ENCODE measurements around the gene OR2T11. TPM values are rescaled to one million over a fixed set of nuclear protein-coding genes. Genes with fewer than 3 reads are reported as not detected.

OR2T11 gene
- total RNA-seq, 1 experiment from 2014 or later: not detected

DNA sequence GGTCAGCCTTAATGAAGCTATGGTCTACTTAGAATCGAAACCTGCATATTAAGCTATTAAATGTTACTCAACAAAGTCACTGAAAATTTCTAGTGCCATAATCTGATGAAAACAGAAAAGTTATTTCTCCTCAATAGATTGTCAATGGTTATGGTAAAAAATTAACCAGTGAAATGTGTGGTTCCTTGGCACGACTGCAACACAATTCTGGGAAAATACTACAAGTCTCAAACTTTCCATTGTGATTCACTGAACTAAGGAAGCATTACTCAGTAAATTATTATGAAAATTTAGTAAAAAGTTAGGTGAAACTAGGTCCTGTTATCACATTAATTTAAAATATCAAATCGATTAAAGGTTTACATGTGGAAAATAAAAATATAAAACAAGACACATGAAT, 24.6 kb downstream of the OR2T11 start:
- Histone ChIP-seq H3K9me2 (replicated peaks; ENCODE audit: insufficient read depth, low read length) (no peaks in the 10 kb centered on the region), H3K9me3 (ENCODE audit: low read length) (no peaks in the 10 kb centered on the region), H3K79me2 (ENCODE audit: low read length) (no peaks in the 10 kb centered on the region), H3K4me2 (ENCODE audit: low read depth, low read length, poor library complexity, severe bottlenecking) (no peak overlapping the region), H3K36me3 (ENCODE audit: insufficient read depth, low read length) (no peaks in the 10 kb centered on the region), H3K9ac (ENCODE audit: low read length) (no peak overlapping the region), H3K4me3 (ENCODE audit: low read length) (no peak overlapping the region), H3K27me3 (ENCODE audit: low read length) (no peaks in the 10 kb centered on the region), H3K27ac (ENCODE audit: low read length) (no peak overlapping the region), H2AFZ (ENCODE audit: low read length) (no peak overlapping the region), H3K4me1 (ENCODE audit: low read length) (peaks cover 2% of the 10 kb centered on the region; the same call in 1 of the 2 replicates), H4K20me1 (ENCODE audit: insufficient read depth, low read depth, low read length) (no peaks in the 10 kb centered on the region)
- no peak for DNase-seq

DNA sequence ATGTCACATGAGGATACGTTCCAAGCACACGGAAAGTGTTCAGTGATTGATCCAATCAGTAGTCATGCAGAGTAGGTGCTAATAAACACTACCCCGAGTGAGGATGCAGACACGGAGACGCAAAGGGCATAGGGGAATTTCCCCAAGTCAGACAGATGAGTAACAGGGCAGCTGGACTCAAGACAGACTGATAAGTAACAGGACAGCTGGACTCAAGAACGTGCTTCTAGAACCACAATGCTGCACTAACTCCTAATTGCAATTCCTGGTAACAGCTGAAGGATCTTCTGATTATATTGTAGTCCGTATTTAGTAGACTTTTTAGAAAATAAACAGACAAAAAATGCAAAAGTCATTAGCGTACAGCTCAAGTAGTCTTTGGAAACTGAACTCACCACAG, 35.5 kb downstream of the OR2T11 start:
- no peaks in the 10 kb centered on the region for H3K79me2 ChIP-seq (ENCODE audit: low read length)
- H3K4me1 ChIP-seq (ENCODE audit: low read length): no peaks in the 10 kb centered on the region
- H3K4me2 ChIP-seq (ENCODE audit: low read depth, low read length, poor library complexity, severe bottlenecking): no peak overlapping the region
- no peak overlapping the region for H3K4me3 ChIP-seq (ENCODE audit: low read length)
- no peaks in the 10 kb centered on the region for H3K9me2 ChIP-seq (replicated peaks; ENCODE audit: insufficient read depth, low read length)
- H3K36me3 ChIP-seq (ENCODE audit: insufficient read depth, low read length): no peaks in the 10 kb centered on the region
- no peak overlapping the region for H2AFZ ChIP-seq (ENCODE audit: low read length)
- no peaks in the 10 kb centered on the region for H3K9me3 ChIP-seq (ENCODE audit: low read length)
- no peak for DNase-seq
- no peak overlapping the region for H3K9ac ChIP-seq (ENCODE audit: low read length)
- H3K27me3 ChIP-seq (ENCODE audit: low read length): no peaks in the 10 kb centered on the region
- no peak overlapping the region for H3K27ac ChIP-seq (ENCODE audit: low read length)
- no peaks in the 10 kb centered on the region for H4K20me1 ChIP-seq (ENCODE audit: insufficient read depth, low read depth, low read length)

DNA sequence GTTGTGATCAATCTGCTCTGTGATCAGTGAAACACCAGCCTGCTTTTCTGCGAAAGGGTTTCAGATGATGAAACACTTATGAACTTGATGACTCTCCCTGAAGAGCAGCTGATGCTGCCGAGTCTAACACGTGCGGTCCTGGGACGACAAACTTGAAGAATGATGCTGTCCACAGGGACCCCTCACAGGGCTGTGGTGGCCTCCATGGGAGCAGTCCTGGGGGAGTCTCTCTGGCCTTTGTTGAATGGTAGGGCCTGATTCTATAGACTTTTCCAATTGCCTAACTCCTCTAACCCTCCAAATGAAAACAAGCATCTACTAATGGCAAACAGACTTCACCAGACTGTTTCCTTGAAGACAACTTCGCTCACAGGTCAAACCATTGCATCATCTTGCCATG, 37.3 kb downstream of the OR2T11 start, which contains the start of gene OR2T10:
OR2T10 (minus strand) TSS at position 112 of the 400 bp plus-strand sequence. CDS start 3,932 bp downstream, outside the sequence.
- no peak within 1 kb of the TSS for H3K27ac ChIP-seq (ENCODE audit: low read length)
- no peaks in the 10 kb centered on the region for H3K79me2 ChIP-seq (ENCODE audit: low read length)
- no peak for DNase-seq
- no peaks in the 10 kb centered on the region for H3K36me3 ChIP-seq (ENCODE audit: insufficient read depth, low read length)
- no peak within 1 kb of the TSS for H3K4me2 ChIP-seq (ENCODE audit: low read depth, low read length, poor library complexity, severe bottlenecking)
- H3K9ac ChIP-seq (ENCODE audit: low read length): no peak within 1 kb of the TSS
- H3K9me3 ChIP-seq (ENCODE audit: low read length): no peaks in the 10 kb centered on the region
- H3K27me3 ChIP-seq (ENCODE audit: low read length): no peaks in the 10 kb centered on the region
- H4K20me1 ChIP-seq (ENCODE audit: insufficient read depth, low read depth, low read length): no peaks in the 10 kb centered on the region
- H3K9me2 ChIP-seq (replicated peaks; ENCODE audit: insufficient read depth, low read length): no peaks in the 10 kb centered on the region
- no peaks in the 10 kb centered on the region for H3K4me1 ChIP-seq (ENCODE audit: low read length)
- H2AFZ ChIP-seq (ENCODE audit: low read length): no peak within 1 kb of the TSS
- no peak within 1 kb of the TSS for H3K4me3 ChIP-seq (ENCODE audit: low read length)

DNA sequence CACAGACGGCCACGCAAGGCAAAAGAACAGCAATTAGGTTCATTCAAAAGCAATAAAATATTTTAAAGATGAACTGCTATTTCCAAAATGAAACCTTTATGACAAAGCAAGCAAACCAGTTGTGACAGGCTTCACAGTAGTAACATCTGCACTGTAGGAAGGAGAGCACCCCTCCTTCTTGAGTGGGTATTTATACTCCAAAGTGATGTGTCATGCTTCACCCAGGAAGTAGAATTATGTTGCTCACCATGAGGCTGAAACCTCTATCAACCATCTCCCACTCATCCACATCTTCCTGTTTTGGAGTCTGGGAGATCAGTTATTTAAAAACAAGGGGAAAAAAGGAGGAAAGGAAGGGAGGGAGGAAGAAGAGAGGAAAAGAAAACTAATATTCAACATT, 38.3 kb downstream of the OR2T11 start:
- H3K9ac ChIP-seq (ENCODE audit: low read length): no peak overlapping the region
- H3K4me2 ChIP-seq (ENCODE audit: low read depth, low read length, poor library complexity, severe bottlenecking): no peak overlapping the region
- H3K27me3 ChIP-seq (ENCODE audit: low read length): no peaks in the 10 kb centered on the region
- H3K4me1 ChIP-seq (ENCODE audit: low read length): no peaks in the 10 kb centered on the region
- no peak overlapping the region for H3K27ac ChIP-seq (ENCODE audit: low read length)
- no peaks in the 10 kb centered on the region for H4K20me1 ChIP-seq (ENCODE audit: insufficient read depth, low read depth, low read length)
- H3K79me2 ChIP-seq (ENCODE audit: low read length): no peaks in the 10 kb centered on the region
- no peaks in the 10 kb centered on the region for H3K9me3 ChIP-seq (ENCODE audit: low read length)
- H3K9me2 ChIP-seq (replicated peaks; ENCODE audit: insufficient read depth, low read length): no peaks in the 10 kb centered on the region
- no peaks in the 10 kb centered on the region for H3K36me3 ChIP-seq (ENCODE audit: insufficient read depth, low read length)
- H2AFZ ChIP-seq (ENCODE audit: low read length): no peak overlapping the region
- no peak overlapping the region for H3K4me3 ChIP-seq (ENCODE audit: low read length)
- no peak for DNase-seq

DNA sequence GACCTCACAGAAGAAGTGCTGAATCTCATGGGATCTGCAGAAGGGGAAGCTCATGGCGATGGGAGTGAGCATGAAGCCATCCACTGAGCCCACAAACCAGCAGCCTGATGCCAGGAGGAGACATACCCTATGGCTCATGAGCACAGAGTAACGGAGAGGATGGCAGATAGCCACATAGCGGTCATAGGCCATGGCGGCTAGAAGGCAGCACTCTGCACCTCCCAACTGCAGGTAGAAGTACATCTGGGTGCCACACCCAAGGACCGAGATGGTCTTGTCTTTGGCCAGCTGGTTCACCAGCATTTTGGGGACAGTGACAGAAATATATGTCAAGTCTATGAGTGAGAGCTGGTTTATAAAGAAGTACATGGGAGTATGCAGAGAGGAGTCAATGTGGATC, 41.7 kb downstream of the OR2T11 start:
- Histone ChIP-seq H3K9ac (ENCODE audit: low read length) (no peak overlapping the region), H4K20me1 (ENCODE audit: insufficient read depth, low read depth, low read length) (no peaks in the 10 kb centered on the region), H3K27me3 (ENCODE audit: low read length) (no peaks in the 10 kb centered on the region), H3K9me2 (replicated peaks; ENCODE audit: insufficient read depth, low read length) (no peaks in the 10 kb centered on the region), H3K9me3 (ENCODE audit: low read length) (no peaks in the 10 kb centered on the region), H3K4me1 (ENCODE audit: low read length) (no peaks in the 10 kb centered on the region), H3K4me3 (ENCODE audit: low read length) (no peak overlapping the region), H3K27ac (ENCODE audit: low read length) (no peak overlapping the region), H2AFZ (ENCODE audit: low read length) (no peak overlapping the region), H3K79me2 (ENCODE audit: low read length) (no peaks in the 10 kb centered on the region), H3K4me2 (ENCODE audit: low read depth, low read length, poor library complexity, severe bottlenecking) (no peak overlapping the region), H3K36me3 (ENCODE audit: insufficient read depth, low read length) (no peaks in the 10 kb centered on the region)
- DNase-seq: no peak

DNA sequence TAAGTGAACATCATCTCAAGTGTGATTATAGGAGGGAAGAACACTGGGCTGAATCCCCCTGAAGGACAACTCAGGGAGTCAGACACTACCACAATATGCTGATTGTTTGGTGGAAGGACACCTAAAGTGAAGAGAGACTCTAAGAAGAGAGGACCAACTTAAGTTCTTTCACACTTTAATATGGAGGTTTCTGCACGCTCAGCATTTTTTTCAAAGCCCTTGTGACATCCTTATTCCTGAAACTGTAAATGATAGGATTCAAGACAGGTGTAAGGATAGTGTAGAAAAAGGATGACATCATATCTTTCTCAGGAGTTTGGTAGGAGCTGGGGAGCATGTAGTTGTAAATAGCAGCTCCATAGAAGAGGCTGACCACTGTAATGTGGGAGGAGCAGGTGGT, 42.2 kb downstream of the OR2T11 start:
- H3K79me2 ChIP-seq (ENCODE audit: low read length): no peaks in the 10 kb centered on the region
- no peak overlapping the region for H3K27ac ChIP-seq (ENCODE audit: low read length)
- no peaks in the 10 kb centered on the region for H3K9me2 ChIP-seq (replicated peaks; ENCODE audit: insufficient read depth, low read length)
- no peak overlapping the region for H3K4me2 ChIP-seq (ENCODE audit: low read depth, low read length, poor library complexity, severe bottlenecking)
- no peaks in the 10 kb centered on the region for H4K20me1 ChIP-seq (ENCODE audit: insufficient read depth, low read depth, low read length)
- H3K36me3 ChIP-seq (ENCODE audit: insufficient read depth, low read length): no peaks in the 10 kb centered on the region
- no peaks in the 10 kb centered on the region for H3K27me3 ChIP-seq (ENCODE audit: low read length)
- no peak overlapping the region for H2AFZ ChIP-seq (ENCODE audit: low read length)
- H3K9me3 ChIP-seq (ENCODE audit: low read length): no peaks in the 10 kb centered on the region
- DNase-seq: no peak
- no peak overlapping the region for H3K9ac ChIP-seq (ENCODE audit: low read length)
- no peak overlapping the region for H3K4me3 ChIP-seq (ENCODE audit: low read length)
- no peaks in the 10 kb centered on the region for H3K4me1 ChIP-seq (ENCODE audit: low read length)

DNA sequence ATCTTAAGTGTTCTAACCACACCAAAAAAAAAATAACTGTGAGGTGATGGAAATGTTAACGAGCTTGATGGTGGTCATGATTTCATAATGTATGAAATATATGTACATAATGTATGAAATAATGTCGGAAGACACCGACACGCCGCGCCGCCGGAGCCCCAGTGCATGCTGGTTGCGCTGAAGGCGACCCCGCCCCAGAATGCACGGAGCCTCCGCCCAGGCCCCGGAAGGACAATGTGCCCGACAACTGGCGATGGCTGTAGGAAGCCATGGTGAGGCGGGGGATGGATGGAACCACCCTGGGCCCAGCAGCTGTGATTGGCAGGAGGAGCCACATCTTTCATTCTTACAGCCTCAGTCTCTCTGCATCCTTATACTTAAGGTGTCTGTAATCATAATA, 44.8 kb downstream of the OR2T11 start:
- no peaks in the 10 kb centered on the region for H3K79me2 ChIP-seq (ENCODE audit: low read length)
- H3K9ac ChIP-seq (ENCODE audit: low read length): no peak overlapping the region
- H3K27me3 ChIP-seq (ENCODE audit: low read length): no peaks in the 10 kb centered on the region
- H3K4me2 ChIP-seq (ENCODE audit: low read depth, low read length, poor library complexity, severe bottlenecking): no peak overlapping the region
- H4K20me1 ChIP-seq (ENCODE audit: insufficient read depth, low read depth, low read length): no peaks in the 10 kb centered on the region
- no peak for DNase-seq
- H3K36me3 ChIP-seq (ENCODE audit: insufficient read depth, low read length): no peaks in the 10 kb centered on the region
- no peak overlapping the region for H3K4me3 ChIP-seq (ENCODE audit: low read length)
- no peaks in the 10 kb centered on the region for H3K9me2 ChIP-seq (replicated peaks; ENCODE audit: insufficient read depth, low read length)
- H3K9me3 ChIP-seq (ENCODE audit: low read length): no peaks in the 10 kb centered on the region
- no peak overlapping the region for H2AFZ ChIP-seq (ENCODE audit: low read length)
- H3K27ac ChIP-seq (ENCODE audit: low read length): no peak overlapping the region
- no peaks in the 10 kb centered on the region for H3K4me1 ChIP-seq (ENCODE audit: low read length)

DNA sequence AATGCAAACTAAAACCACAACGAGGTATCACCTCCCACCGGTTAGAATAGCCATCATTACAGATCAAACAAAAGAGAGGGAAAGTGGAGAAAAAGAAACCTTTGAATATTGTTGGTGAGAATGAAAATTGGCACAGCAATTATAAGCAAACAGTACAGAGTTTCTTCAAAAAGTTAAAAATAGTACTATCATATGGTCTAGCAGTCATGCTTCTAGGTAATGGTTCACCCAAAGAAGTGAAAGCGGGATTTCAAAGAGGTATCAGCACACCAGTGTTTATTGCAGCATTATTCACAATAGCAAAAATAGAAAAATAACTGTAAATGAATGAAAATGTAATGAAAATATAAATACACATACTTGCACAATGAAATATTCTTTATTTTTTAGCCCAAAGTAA, 45.6 kb downstream of the OR2T11 start:
- H3K27me3 ChIP-seq (ENCODE audit: low read length): no peaks in the 10 kb centered on the region
- no peak for DNase-seq
- no peak overlapping the region for H2AFZ ChIP-seq (ENCODE audit: low read length)
- H3K4me3 ChIP-seq (ENCODE audit: low read length): no peak overlapping the region
- no peaks in the 10 kb centered on the region for H4K20me1 ChIP-seq (ENCODE audit: insufficient read depth, low read depth, low read length)
- H3K9ac ChIP-seq (ENCODE audit: low read length): no peak overlapping the region
- H3K27ac ChIP-seq (ENCODE audit: low read length): no peak overlapping the region
- H3K9me2 ChIP-seq (replicated peaks; ENCODE audit: insufficient read depth, low read length): no peaks in the 10 kb centered on the region
- H3K4me1 ChIP-seq (ENCODE audit: low read length): no peaks in the 10 kb centered on the region
- no peak overlapping the region for H3K4me2 ChIP-seq (ENCODE audit: low read depth, low read length, poor library complexity, severe bottlenecking)
- H3K9me3 ChIP-seq (ENCODE audit: low read length): no peaks in the 10 kb centered on the region
- no peaks in the 10 kb centered on the region for H3K79me2 ChIP-seq (ENCODE audit: low read length)
- no peaks in the 10 kb centered on the region for H3K36me3 ChIP-seq (ENCODE audit: insufficient read depth, low read length)

DNA sequence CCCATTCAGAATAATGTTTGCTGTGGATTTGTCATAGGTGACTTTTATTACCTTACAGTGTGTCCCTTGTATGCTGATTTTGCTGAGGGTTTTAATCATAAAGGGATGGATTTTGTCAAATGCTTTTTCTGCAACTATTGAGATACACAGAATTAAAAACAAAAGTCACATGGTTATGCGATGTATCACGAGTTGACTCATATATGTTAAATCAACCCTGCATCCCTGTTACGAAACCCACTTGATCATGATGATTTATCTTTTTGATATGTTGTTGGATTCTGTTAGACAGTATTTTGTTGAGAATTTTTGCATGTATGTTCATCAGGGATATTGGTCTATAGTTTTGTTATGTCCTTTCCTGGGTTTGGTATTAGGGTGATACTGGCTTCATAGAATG, 49.6 kb downstream of the OR2T11 start:
- H3K9me3 ChIP-seq (ENCODE audit: low read length): no peaks in the 10 kb centered on the region
- no peak overlapping the region for H2AFZ ChIP-seq (ENCODE audit: low read length)
- no peaks in the 10 kb centered on the region for H3K9me2 ChIP-seq (replicated peaks; ENCODE audit: insufficient read depth, low read length)
- no peak overlapping the region for H3K4me3 ChIP-seq (ENCODE audit: low read length)
- no peak overlapping the region for H3K27ac ChIP-seq (ENCODE audit: low read length)
- H3K9ac ChIP-seq (ENCODE audit: low read length): no peak overlapping the region
- no peak for DNase-seq
- H4K20me1 ChIP-seq (ENCODE audit: insufficient read depth, low read depth, low read length): no peaks in the 10 kb centered on the region
- H3K36me3 ChIP-seq (ENCODE audit: insufficient read depth, low read length): no peaks in the 10 kb centered on the region
- no peaks in the 10 kb centered on the region for H3K79me2 ChIP-seq (ENCODE audit: low read length)
- H3K4me2 ChIP-seq (ENCODE audit: low read depth, low read length, poor library complexity, severe bottlenecking): no peak overlapping the region
- H3K27me3 ChIP-seq (ENCODE audit: low read length): no peaks in the 10 kb centered on the region
- H3K4me1 ChIP-seq (ENCODE audit: low read length): no peaks in the 10 kb centered on the region
